Fibroblast of lung (primary cell): ENCODE measurements around the gene STAT4. TPM values are rescaled to one million over a fixed set of nuclear protein-coding genes. Genes with fewer than 3 reads are reported as not detected.
"Not testable (repeated sequence)": the region's sequence is repeated elsewhere in the genome, so short reads cannot be mapped to it uniquely, and the experiment has no call there.

Source experiments
- DNase-seq, 2 donors: peaks; one replicate each; pipeline versions ENCODE4 v3.0.0 to v3.0.0-alpha.2; 2010; ENCODE audit warnings: low read depth in 2 of 2
- H2AFZ ChIP-seq: 2 replicates; pipeline ENCODE4 v1.5.1; 2012; ENCODE audit warnings: low read length, control low read depth, inconsistent platforms
- H3K27ac ChIP-seq: 2 replicates; pipeline ENCODE4 v1.5.1; 2011; ENCODE audit warnings: low read length, control low read depth; ENCODE audit not compliant: insufficient read depth
- H3K27me3 ChIP-seq: 2 replicates; pipeline ENCODE4 v1.5.1; 2011; ENCODE audit warnings: mild to moderate bottlenecking, low read length; ENCODE audit not compliant: control insufficient read depth, insufficient read depth
- H3K36me3 ChIP-seq: 2 replicates; pipeline ENCODE4 v1.5.1; 2011; ENCODE audit warnings: low read length; ENCODE audit not compliant: control insufficient read depth, insufficient read depth
- H3K4me1 ChIP-seq: 2 replicates; pipeline ENCODE4 v1.5.1; 2011; ENCODE audit warnings: low read length; ENCODE audit not compliant: control insufficient read depth, insufficient read depth; ENCODE audit errors: extremely low read depth
- H3K4me2 ChIP-seq: 2 replicates; pipeline ENCODE4 v1.5.1; 2011; ENCODE audit warnings: low read length, control low read depth; ENCODE audit not compliant: insufficient read depth; ENCODE audit errors: extremely low read depth
- H3K4me3 ChIP-seq, 4 experiments: fragments of 200-600 bp in 1 of 4; sonication (generic) in 1 of 4; replicated peaks in 1 of 4; 2 replicates each; pipeline ENCODE4 v1.5.1; 2011 to 2016; ENCODE audit warnings: low read length in 4 of 4, low read depth in 3 of 4, mild to moderate bottlenecking in 3 of 4, control low read depth in 2 of 4, inconsistent platforms in 1 of 4, mixed read lengths in 1 of 4; ENCODE audit not compliant: insufficient read depth in 1 of 4; ENCODE audit errors: control extremely low read depth in 1 of 4
- H3K79me2 ChIP-seq: 2 replicates; pipeline ENCODE4 v1.5.1; 2012; ENCODE audit warnings: mild to moderate bottlenecking, low read length, inconsistent platforms; ENCODE audit not compliant: control insufficient read depth, insufficient read depth
- H3K9ac ChIP-seq: 2 replicates; pipeline ENCODE4 v1.5.1; 2011; ENCODE audit warnings: mild to moderate bottlenecking, low read length, control low read depth; ENCODE audit not compliant: insufficient read depth
- H3K9me3 ChIP-seq: 2 replicates; pipeline ENCODE4 v1.5.1; 2012; ENCODE audit warnings: low read depth, low read length; ENCODE audit not compliant: control insufficient read depth, insufficient read depth
- H4K20me1 ChIP-seq: 2 replicates; pipeline ENCODE4 v1.5.1; 2011; ENCODE audit warnings: low read length; ENCODE audit not compliant: control insufficient read depth, insufficient read depth; ENCODE audit errors: extremely low read depth
- EZH2 ChIP-seq: IDR thresholded peaks from 2 replicates; pipeline ENCODE4 v1.5.1; 2012; ENCODE audit warnings: low read length, control low read depth, mild to moderate bottlenecking; ENCODE audit errors: missing control alignments
- polyA plus RNA-seq, 2 donors: library from polyadenylated mRNA; depleted of rRNA in 1 of 2; stranded (reverse) in 1 of 2; unstranded in 1 of 2; fragments of >200 nt; gene quantifications; 2 replicates each; pipeline ENCODE4 v1.2.1, GENCODE V29; 2011 to 2012; ENCODE audit warnings: missing spikeins in 1 of 2
- total RNA-seq: library from RNA; depleted of rRNA; stranded (reverse); fragments of >200 nt; gene quantifications from 2 replicates; pipeline ENCODE4 v1.2.1, GENCODE V29; 2014
- TF ChIP-seq, protein P1 (sequence below), 2 donors: IDR thresholded peaks in 1 of 2; conservative IDR thresholded peaks in 1 of 2; 1 replicate in 1 of 2; 2 replicates in 1 of 2; pipeline ENCODE4 v1.5.1; 2011 to 2012; ENCODE audit warnings: low read length in 2 of 2, control low read depth in 1 of 2, inconsistent platforms in 1 of 2, low read depth in 1 of 2, mild to moderate bottlenecking in 1 of 2

STAT4 gene
- total and polyA plus RNA-seq, 2 donors (not counting 1 experiment from before 2014, with no cell fraction given), result 0.66 to 1.2 TPM

DNA sequence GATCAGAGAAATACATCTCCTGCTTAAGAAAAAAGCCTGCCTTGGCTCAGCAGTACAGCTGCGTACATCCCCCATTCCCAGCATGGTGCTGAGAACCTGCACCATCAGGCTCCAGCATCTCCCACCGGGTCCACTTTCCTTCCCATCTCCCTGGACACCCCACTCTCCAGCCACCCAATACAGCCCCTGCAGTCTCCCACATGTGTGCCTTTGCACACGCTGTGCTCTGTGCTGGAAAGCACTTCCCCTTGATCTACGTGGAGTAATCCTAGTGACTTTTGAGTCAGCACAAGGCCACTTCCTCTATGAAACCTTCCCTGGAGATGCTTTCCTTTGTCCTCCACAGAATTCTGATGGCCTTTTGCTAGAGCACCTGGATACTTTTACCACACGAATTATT, 153.8 kb downstream of the STAT4 start:
- Histone ChIP-seq H3K4me3 (no peak overlapping the region), H4K20me1 (no peaks in the 10 kb centered on the region), H3K27ac (no peak overlapping the region), H3K4me2 (no peak overlapping the region), H3K79me2 (no peaks in the 10 kb centered on the region), H3K9me3 (no peaks in the 10 kb centered on the region), H3K9ac (no peak overlapping the region), H3K36me3 (peaks cover 22% of the 10 kb centered on the region), H3K4me1 (no peaks in the 10 kb centered on the region), H3K27me3 (no peaks in the 10 kb centered on the region), H2AFZ (no peak overlapping the region)
- DNase-seq, result no peak
- no peak for TF ChIP-seq EZH2
- TF ChIP-seq, protein P1, sequence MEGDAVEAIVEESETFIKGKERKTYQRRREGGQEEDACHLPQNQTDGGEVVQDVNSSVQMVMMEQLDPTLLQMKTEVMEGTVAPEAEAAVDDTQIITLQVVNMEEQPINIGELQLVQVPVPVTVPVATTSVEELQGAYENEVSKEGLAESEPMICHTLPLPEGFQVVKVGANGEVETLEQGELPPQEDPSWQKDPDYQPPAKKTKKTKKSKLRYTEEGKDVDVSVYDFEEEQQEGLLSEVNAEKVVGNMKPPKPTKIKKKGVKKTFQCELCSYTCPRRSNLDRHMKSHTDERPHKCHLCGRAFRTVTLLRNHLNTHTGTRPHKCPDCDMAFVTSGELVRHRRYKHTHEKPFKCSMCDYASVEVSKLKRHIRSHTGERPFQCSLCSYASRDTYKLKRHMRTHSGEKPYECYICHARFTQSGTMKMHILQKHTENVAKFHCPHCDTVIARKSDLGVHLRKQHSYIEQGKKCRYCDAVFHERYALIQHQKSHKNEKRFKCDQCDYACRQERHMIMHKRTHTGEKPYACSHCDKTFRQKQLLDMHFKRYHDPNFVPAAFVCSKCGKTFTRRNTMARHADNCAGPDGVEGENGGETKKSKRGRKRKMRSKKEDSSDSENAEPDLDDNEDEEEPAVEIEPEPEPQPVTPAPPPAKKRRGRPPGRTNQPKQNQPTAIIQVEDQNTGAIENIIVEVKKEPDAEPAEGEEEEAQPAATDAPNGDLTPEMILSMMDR (conservative IDR thresholded peaks at IDR 0.05 in 1 of 2, IDR thresholded peaks at IDR 0.05 in 1 of 2; ENCODE audit: low read depth in 1 of 2, low read length in 2 of 2), result no peak

DNA sequence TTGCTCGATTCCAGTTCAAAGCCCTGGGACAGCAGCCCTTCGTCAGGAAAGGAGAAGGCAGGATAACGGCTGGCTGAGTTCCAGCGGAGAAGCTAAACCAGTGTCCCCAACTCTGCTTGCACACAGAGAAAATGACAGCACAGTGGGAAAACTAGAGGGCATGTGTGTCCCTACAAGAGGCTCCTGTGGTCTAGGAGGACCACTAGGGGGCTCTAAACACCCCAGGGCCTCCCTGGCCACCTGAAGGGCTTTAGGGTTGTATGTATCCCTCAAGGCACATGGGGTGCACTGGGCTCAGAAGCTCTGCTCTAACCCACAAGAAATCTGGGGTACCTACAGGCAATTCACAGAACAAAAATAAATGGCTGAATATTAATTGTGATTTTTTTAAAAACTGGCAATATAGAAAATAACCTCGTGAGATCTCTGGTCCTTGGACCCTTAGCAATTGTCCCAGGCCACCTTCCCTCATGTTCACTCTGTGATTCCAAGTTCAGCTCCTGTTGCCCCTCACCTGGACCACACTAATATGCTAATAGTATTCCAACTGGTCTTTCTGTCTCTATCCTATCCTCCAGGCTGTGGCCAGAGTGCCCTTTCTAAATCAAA, 154.4 kb downstream of the STAT4 start:
- peak; percentile 19 to 42 for DNase-seq
- Histone ChIP-seq H3K4me2 (no peak overlapping the region), H3K27me3 (no peaks in the 10 kb centered on the region), H3K36me3 (peaks cover 22% of the 10 kb centered on the region), H3K9me3 (no peaks in the 10 kb centered on the region), H3K9ac (no peak overlapping the region), H3K79me2 (no peaks in the 10 kb centered on the region), H2AFZ (no peak overlapping the region), H3K27ac (no peak overlapping the region), H4K20me1 (no peaks in the 10 kb centered on the region), H3K4me1 (no peaks in the 10 kb centered on the region), H3K4me3 (no peak overlapping the region)
- TF ChIP-seq, protein P1 (conservative IDR thresholded peaks at IDR 0.05 in 1 of 2, IDR thresholded peaks at IDR 0.05 in 1 of 2; ENCODE audit: low read depth in 1 of 2, low read length in 2 of 2), result peak; percentile 62 to 83
- no peak for TF ChIP-seq EZH2

DNA sequence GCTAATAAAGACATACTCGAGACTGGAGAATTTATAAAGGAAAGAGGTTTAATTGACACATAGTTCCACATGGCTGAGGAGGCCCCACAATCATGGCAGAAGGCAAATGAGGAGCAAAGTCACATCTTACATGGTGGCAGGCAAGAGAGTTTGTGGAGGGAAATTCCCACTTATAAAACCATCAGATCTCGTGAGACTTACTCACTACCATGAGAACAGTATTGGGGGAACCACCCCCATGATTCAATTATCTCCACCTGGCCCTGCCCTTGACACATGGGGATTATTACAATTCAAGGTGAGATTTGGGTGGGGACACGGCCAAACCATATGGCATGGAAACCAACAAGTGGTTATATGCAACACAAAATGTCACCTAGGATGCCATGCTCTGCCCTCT, 155.5 kb downstream of the STAT4 start:
- not testable (repeated sequence) for H3K9ac ChIP-seq, H3K79me2 ChIP-seq, H3K9me3 ChIP-seq, H4K20me1 ChIP-seq, H3K4me1 ChIP-seq, H3K4me3 ChIP-seq, H2AFZ ChIP-seq, H3K27ac ChIP-seq, H3K27me3 ChIP-seq, H3K4me2 ChIP-seq, DNase-seq
- peaks cover 25% of the 10 kb centered on the region for H3K36me3 ChIP-seq
